Frontal cortex (tissue), 4 donors: Measurements from ENCODE around the gene JARID2. TPM values are rescaled to one million over a fixed set of nuclear protein-coding genes. Genes with fewer than 3 reads are reported as not detected.
A peak's percentile ranks its signal among the peaks of the same experiment; 100 is the strongest.

Source experiments
- DNase-seq, 2 donors: peaks; one replicate each; pipeline ENCODE4 v3.0.0; 2012; ENCODE audit warnings: low spot score in 2 of 2
- FAIRE-seq: peaks from 2 replicates; lab custom pipeline; 2012; peaks lifted over from hg19 to GRCh38; lab: Jason Lieb, UNC
- total RNA-seq: library from RNA; depleted of rRNA; stranded (reverse); fragments of >200 nt; gene quantifications from one replicate; pipeline ENCODE4 v1.2.3, GENCODE V29; 2014
- donor health status: control.
- donor health status: control.
- donor health status: control.

JARID2 gene
- total RNA-seq, 1 donor from 2014 or later, result 16.3 TPM

DNA sequence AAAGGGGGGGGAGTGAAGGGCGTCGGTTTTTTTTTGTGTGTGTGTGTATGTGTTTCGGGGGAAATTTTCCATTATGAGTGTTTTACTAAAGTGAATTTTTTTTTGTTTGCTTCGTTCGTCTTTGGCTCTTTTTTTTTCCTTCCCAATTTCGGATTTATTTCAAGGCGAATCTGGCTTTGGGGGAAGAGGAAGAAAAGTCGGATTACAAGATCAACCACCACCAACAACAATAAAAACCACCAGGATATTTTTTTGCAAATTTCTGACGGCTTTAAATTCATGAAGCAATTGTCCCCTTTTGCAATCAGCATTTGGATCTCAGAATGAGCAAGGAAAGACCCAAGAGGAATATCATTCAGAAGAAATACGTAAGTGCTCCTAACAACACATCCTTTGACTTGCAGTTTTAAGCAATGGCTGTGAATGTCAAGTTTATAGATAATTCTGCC, 372 bp downstream of the JARID2 start:
- FAIRE-seq (no peak), DNase-seq (no peak)

DNA sequence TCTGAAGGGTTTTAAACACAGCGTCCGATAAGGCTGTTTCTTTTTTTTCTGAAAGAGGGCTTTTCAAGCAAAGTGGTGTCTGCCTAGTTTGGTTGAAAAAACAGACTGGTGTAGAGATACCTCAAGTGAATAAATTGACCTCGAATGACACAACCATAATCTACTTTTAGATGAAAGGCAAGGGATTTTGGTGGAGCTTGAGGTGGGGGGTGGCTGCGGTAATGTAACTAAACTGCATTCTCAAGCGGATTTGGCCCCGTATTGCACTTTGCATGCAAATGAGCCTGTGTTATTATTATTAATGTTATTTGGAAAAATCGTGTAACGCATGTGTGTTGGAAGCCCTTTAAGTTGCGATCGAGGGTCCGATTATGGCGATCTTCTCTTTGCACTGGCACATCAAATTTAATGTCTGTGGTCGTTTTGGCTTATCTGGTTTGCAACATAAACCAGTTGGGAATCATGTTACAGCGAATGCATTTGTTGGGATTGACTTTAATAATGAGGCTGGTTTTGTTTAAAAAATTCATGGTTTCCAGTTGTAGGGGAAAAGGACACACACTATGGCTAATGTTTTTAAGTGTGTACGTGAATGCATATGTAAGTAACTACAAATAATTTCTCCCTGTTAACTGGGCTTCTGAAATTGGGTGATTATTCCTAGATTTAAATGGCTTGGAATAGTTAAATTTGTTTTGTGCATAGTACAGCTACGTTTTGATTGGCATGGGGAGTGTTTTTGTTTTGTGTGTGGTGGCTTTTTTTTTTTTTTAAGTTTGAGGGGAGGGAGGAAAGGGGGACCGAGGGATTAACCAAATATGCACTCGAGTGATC, 1.0 kb downstream of the JARID2 start:
- DNase-seq, result no peak
- no peak for FAIRE-seq

DNA sequence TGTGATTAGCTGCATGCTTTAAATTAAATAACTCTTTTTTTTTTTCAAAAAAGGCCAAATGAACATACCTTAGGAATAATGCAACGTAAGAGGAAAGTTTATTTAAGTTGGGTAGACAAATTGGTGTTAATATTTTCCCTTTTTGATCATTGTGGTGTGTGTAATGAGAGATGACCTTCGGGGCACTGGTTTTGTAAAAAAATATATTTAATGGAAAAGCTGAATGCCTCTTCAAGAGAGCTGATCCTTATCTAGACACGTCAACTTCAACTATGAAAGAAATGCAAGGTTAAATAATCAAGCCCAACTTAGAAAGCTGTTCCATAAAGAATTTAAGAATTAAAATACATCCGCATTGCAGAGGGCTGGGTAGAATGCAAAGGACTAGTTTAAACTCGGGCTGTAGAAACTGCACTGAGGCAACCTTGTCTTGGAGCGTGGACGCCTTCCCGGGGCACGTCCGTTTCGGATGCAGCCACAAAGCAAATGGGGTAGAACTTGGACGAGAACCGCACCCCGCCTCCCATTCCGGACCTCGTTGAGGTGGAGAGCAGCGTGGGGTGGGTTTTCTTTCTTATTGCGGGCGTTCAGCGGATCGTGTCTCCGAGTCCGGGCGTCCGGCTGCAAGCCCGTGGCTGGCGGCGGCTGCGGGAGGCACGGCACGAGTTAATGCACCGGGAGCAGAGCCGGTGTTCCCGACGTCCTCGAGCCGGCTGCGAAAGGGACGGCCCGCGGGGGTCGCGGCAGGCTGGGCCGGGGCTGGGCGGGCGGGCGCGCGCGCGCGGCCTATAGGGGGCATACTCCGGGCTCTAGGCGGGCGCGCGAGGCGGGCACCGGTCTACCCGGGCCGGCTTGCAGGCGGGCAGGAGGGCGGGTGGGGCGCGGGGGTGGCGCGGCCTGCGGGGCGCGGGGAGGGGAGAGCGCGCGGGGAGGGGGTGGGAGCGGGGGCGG, 1.9 kb downstream of the JARID2 start:
- FAIRE-seq, result no peak
- DNase-seq, result peak; percentile 68 to 81

DNA sequence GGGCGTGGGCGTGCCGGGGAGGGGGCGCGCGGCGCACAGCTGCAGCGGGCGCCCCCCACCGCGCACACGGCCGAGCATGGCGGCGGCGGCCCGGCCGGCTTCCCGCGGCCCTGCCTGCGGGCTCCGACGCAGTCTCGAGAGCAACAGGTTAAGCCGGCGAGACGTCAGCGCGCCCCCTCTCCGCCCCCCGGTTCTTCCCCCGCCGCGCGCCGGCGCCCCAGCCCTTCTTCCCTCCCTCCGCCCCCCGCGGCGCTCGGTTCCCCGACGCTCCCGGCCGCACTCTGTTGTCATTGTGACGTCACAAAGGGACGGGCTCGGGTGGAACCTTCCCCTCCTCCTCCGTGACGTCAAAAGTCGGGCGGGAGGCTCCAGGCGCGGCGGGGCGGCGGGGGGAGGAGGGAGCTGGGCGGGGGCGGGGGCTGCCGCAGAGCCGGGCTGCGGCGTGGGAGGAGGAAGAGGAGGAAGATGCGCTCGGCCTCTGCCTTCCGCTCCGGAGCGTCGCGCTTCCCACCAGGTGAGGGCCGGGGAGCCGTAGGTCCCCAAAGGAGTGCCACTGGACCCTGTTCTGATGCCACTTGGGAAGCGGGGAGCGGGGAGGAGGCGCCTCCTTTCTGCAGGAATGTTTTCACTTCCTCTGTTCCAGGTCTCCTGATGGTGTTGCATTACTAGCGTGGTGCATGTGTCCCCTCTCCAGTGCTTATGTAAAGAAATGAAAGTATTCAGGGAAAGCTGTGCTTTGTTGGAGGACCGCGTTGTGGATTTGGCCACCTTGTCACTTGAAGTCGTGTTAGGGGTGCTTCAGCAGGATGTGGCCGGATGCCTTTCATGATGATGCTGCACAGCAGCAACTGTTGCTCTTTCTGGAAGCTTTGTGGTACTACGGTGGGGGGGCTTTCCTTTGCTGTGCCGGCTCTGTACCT, 2.8 kb downstream of the JARID2 start:
- FAIRE-seq (no peak), DNase-seq (peak; percentile 92 to 95)

DNA sequence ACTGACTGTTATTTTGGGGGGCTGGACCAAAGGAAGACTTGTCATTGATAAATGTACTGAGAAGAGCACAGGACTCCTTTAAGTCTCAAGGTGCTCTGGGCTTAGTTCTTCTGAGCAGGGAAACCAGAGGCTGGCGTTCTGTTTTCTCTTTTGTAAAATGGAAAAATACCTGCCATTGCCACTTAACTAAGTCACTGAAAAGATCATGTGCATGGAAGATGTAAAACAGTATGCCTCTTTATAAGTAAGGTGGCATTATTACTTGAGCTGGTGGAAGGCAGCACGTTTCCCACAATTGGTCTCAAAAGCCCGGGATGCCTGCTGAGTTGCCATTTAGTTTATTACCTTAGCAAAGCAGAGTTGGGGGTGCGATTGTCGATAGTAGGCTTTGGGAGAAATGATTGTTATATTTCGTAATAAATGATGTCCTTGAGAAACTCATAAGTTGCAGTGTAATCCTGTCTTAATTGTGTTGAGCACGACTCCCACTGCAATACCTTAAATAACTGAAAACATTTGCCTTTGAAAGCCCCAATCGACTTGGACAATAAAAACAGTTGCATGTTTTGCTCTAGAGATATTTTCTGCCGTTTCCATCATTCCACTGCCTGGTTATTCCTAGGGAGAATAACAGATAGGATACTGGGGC, 3.6 kb downstream of the JARID2 start:
- no peak for FAIRE-seq
- DNase-seq, result no peak

DNA sequence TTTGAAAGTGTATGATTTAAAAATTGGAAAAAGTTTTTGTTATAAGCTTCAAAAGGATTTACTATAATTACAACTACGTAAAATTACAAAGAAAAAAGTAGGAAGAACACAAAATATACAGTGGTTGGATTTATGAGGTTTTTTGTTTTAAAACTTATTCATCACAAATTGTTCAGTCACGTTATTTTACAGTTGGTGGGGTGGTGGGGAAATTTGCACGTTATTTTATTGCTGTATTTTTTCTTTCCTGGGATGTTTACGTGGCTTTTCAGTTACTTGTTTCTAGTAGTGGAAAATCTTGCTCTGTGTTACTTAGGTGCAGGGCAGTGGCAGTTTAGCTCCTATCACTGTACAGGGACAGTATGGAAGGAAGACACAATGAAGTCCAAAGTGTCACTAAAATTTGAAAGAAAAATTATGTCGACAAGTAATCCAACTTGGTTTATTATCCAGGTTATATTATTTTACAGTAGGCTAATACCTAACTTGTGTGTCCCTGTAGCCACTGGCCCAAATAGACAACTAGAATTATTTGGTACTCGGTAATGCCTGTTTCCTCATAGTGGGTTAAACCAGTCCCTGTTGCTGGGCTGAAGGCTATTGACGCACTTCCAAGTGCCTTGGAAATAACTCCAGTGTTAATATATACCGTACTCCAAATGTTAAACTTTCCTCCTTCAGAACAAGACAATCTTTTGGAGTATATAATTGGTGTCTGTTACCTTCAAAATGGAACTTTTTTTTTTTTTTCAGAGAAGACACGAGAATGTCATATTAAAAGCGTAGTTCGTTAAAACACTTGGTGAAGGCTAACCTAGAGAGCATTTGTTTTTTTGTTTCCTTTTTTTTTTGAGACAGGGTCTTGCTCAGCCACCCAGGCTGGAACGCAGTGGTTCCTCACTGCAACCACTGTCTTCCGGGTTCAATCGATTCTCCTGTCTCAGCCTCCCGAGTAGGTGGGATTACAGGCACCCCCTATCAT, 4.6 kb downstream of the JARID2 start:
- no peak for FAIRE-seq
- no peak for DNase-seq

DNA sequence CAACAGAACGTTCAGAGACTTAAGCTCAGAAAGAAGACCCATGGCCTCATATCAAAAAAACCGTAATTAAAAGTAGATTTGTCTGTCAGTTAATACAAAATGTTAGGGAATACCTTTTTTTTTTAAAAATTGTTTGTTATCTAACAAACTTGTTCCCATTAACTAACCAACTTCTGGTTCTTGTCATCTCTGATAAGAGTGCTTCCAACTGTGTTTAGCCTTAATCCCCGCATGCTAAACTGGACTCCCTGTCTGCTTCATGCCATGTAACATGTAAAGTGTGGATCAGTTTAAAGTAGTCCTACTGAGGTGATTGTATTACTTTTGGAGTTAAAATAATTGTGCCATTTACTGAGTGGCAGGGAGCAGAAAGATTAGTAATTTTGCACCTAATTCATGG, 6.3 kb downstream of the JARID2 start:
- FAIRE-seq (no peak), DNase-seq (no peak)

DNA sequence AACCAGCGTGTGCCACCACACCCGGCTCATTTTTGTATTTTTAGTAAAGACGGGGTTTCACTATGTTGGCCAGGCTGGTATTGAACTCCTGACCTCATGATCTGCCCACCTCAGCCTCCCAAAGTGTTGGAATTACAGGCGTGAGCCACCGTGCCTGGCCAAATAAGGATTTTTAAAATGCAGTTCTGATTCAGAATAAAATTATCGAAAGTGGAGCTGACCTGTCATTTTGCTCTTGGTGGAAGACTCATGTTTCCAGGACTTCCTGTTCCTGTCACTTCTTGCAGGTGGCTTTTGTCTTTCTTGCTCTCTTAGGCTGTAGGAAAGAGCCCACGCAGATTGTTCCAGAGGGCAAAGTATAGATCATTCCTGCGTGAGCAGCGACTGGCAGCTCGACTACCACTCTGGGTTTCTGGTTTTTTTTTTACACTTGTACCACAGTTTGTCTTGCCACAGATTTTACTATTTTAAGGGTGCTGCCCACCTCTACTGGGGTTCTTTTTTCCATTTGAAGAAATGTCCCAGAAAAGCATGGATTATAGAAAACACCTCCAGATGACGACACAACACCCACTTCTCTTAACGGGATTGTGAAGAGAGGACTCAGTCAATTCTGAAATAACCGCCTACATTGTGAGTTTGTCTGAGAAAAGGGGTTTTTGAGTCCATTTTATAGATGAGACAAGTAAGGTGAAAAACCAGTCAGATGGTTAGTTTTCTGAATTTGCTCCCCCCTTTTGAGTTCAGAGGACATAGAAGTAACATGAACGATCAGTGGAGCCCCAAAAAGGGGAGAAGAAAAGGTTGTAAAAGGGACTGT, 7.5 kb downstream of the JARID2 start:
- FAIRE-seq (no peak), DNase-seq (no peak)

DNA sequence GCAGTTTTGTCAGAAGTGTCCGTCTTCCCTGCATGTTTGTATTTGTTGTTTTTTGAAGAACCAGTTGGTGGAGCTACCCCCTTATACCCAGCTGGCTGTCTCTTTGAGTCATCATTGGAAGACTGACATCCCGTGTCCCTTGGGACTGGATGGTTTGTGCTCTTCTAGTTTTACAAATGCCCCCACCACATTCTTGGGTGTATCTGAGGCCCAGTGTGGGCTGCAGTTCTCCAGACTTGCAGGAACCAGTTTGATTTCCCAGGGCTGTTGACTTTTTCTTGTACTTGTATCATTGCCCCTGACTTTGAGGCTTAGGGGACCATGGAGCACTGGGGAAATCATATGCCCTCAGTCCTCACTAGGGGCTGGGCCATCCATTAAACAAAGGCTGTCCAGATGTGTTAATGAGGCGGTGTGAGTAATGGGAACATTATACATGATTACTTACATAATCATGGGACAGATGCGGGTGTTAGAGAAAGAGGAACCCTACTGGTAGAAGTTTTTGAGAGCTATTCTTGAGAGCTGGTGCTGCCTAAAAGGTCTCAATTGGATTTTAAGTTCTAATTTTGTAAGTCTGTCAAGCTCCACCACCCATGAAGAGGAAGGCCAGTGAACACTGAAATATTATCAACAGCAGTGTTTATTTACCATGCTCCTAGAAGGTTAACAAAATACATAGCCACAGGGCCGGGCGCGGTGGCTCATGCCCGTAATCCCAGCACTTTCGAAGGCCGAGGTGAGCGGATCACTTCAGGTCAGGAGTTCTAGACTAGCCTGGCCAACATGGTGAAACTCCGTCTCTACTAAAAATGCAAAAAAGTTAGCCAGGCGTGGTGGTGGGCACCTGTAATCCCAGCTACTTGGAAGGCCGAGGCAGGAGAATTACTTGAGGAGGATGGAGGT, 8.5 kb downstream of the JARID2 start:
- FAIRE-seq (no peak), DNase-seq (no peak)

DNA sequence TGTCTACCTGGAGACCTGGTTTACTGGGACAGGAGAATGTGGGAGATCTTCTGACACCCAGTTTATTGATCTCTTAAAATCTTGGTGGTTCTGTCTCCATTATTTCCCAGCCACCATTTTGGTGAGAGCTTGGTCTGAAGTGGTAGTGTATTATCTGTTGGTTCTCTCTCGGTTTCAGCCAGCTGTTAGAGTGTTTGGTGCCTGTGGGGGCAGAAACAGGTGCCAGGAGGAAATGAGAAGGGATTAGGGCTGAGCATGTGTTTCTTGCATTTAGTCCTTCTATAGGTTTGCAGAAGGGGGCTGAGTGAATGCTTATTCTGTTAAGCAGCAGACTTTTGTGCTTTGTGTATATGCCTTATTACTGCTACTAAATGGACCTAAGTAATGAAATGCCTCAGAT, 9.6 kb downstream of the JARID2 start:
- DNase-seq, result no peak
- FAIRE-seq, result no peak

DNA sequence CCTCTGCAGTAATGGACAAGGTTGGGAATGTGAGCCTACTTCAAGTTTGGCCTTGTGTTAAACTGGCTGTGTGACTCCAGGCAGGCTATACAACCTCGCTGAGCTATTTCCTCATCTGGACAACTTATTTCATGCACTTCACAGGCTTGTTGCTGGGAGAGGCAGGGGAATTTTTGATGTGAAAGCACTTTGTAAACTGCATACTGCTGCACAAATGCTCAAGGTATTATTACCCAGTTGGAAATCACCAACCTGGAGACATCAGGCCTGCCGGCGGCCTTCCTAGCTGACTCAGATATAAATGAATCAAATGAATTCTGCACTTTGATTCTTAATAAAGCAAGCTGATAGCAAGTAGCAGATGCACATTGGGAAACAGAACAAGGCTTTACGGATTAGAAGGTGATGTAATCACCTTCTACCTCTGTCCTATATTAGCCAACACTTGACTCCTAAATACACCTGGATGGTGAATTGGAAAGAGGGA, 10.1 kb downstream of the JARID2 start:
- DNase-seq (no peak), FAIRE-seq (no peak)

DNA sequence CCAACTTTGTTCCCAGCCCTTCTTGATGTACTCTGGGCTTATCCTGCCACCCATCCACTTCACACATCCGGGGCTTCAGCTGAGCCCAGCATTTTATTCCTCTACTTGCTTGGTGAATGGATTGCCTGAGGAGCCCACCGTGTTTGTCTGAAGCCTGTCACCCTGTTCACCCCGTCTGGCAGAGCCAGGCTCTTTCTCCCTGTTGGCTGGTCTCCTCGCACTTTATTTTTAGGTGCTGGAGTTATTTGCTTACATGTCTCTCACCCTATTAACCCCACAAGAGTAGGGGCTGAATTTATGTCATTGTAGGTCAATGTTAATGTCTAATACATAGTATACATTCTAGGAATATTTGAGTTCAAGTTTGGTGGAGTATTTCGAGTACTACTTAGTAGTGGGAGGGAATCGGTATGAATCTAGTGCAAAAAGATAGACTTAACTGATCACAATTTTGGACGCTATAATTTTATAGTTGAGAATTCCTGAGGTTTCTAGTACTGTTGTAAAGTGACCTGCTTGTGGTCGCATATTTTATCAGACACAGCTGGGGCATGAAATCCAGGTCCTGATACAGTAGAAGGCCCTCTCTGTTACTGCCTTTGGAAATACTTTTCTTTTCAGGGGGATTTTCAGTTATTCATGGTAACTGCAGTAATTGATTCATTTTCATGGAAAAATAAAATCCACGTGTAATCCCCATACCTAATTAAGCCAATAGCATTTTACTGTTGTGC, 10.8 kb downstream of the JARID2 start:
- DNase-seq (no peak), FAIRE-seq (no peak)

DNA sequence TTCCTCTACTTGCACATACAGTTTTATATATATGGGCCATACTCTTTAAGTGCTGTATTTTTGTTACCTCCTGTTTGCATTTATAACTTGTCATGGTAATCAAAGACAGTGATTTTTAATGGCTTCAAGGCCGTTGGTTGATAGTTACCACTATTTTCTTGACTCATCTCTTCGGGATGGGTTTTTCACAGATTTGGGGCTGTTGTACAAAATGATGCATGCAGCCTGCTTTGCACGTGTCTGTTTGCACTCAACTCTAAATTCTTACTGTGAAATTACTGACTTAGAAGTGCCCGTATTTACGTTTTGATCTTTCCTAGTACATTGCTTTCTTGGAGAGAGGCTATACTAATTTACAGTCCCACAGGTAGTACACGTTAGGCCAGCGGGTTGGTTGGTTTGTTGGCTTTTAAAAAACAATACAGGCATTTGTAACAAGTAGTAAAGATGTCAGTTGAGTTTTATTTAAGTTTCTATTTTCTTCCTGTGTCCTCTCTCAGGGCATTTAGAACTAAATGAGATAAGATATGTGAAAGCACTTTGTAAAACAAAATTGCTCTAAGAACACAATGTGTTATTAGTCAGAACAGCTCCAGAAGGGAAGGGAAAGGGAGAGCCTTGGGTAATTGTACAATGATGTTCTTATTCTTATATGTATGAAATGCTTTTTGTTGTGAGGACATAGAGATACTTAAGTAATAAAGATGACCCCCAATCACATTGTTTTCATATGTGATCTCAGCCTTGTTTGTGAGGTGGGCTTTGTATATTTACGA, 11.7 kb downstream of the JARID2 start:
- DNase-seq, result no peak
- no peak for FAIRE-seq

DNA sequence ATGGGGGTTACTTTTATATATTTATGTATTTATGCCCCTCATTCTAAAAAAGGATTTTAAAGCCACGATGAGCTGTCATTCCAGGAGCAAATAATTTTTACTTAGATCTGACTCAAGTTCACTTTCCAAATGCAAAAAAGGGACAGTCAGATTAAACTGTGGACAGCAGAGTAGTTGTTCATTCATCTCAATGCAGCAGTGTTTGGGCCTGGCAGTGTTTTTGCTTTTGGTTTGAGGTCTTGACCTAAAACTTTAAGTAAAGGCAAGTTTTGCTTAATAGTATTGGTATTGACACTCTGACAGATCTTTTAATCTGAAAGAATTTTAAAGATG, 13.9 kb downstream of the JARID2 start:
- FAIRE-seq (no peak), DNase-seq (no peak)
